Nephron progenitor cell (in vitro differentiated cells): ENCODE measurements around the gene SLC2A2.

Source experiments
- DNase-seq: peaks from one replicate; pipeline ENCODE4 v3.0.0; 2021
- H3K27ac Mint-ChIP-seq: 2 replicates; pipeline ENCODE4 v1.8.0; 2021; ENCODE audit warnings: mild to moderate bottlenecking, moderate library complexity, mixed read lengths
- H3K27me3 Mint-ChIP-seq: 2 replicates; pipeline ENCODE4 v1.8.0; 2021; ENCODE audit warnings: mild to moderate bottlenecking, low read depth, mixed read lengths; ENCODE audit not compliant: poor library complexity
- H3K36me3 Mint-ChIP-seq: 2 replicates; pipeline ENCODE4 v1.8.0; 2021; ENCODE audit warnings: low read depth, mixed read lengths
- H3K4me1 Mint-ChIP-seq: 2 replicates; pipeline ENCODE4 v1.8.0; 2021; ENCODE audit warnings: mixed read lengths
- H3K4me3 Mint-ChIP-seq: 2 replicates; pipeline ENCODE4 v1.8.0; 2021; ENCODE audit warnings: mild to moderate bottlenecking, moderate library complexity, mixed read lengths
- H3K9me3 Mint-ChIP-seq: 2 replicates; pipeline ENCODE4 v1.8.0; 2021; ENCODE audit warnings: mild to moderate bottlenecking, moderate library complexity, mixed read lengths
- CTCF ChIP-seq: fragments of 200-600 bp; sonication (generic); IDR thresholded peaks from 2 replicates; pipeline ENCODE4 v1.5.0; 2021; ENCODE audit warnings: antibody characterized with exemption

Gene SLC2A2

GRCh38 chr3:171055336-171056178 is 29.0 kb upstream of the SLC2A2 start:
- Mint-ChIP-seq H3K27me3 (no peaks in the 10 kb centered on the region), H3K27ac (no peak overlapping the region), H3K4me3 (no peak overlapping the region)

GRCh38 chr3:171054921-171055320 is 28.4 kb upstream of the SLC2A2 start:
- Mint-ChIP-seq H3K27ac (no peak overlapping the region), H3K4me3 (no peak overlapping the region), H3K4me1 (no peaks in the 10 kb centered on the region), H3K9me3 (no peaks in the 10 kb centered on the region), H3K27me3 (no peaks in the 10 kb centered on the region), H3K36me3 (no peaks in the 10 kb centered on the region)
- no peak for DNase-seq
- no peak for TF ChIP-seq CTCF

More at GRCh38 chr3:171055336-171056178, 29.0 kb upstream of the SLC2A2 start:
- Mint-ChIP-seq H3K4me1 (no peaks in the 10 kb centered on the region), H3K9me3 (no peaks in the 10 kb centered on the region), H3K36me3 (no peaks in the 10 kb centered on the region)
- no peak for DNase-seq
- TF ChIP-seq CTCF, result no peak

GRCh38 chr3:171054231-171054630 is 27.7 kb upstream of the SLC2A2 start:
- no peak overlapping the region for H3K4me3 Mint-ChIP-seq
- no peak overlapping the region for H3K27ac Mint-ChIP-seq
- no peaks in the 10 kb centered on the region for H3K9me3 Mint-ChIP-seq
- no peaks in the 10 kb centered on the region for H3K27me3 Mint-ChIP-seq
- no peak for DNase-seq
- no peak for TF ChIP-seq CTCF
- H3K4me1 Mint-ChIP-seq, result no peaks in the 10 kb centered on the region
- H3K36me3 Mint-ChIP-seq, result no peaks in the 10 kb centered on the region

- Mint-ChIP-seq H3K27me3 (no peaks in the 10 kb centered on the region), H3K4me1 (no peaks in the 10 kb centered on the region), H3K9me3 (no peaks in the 10 kb centered on the region), H3K36me3 (no peaks in the 10 kb centered on the region), H3K27ac (no peak overlapping the region), H3K4me3 (no peak overlapping the region)
- peak; percentile 60 for DNase-seq
- TF ChIP-seq CTCF, result peak; percentile 68
Measured at GRCh38 chr3:171049861-171050444, 23.4 kb upstream of the SLC2A2 start.

- TF ChIP-seq CTCF, result no peak
- Mint-ChIP-seq H3K4me1 (no peaks in the 10 kb centered on the region), H3K27ac (no peak overlapping the region), H3K4me3 (no peak overlapping the region), H3K9me3 (no peaks in the 10 kb centered on the region), H3K36me3 (no peaks in the 10 kb centered on the region), H3K27me3 (no peaks in the 10 kb centered on the region)
- DNase-seq, result no peak
Measured at GRCh38 chr3:171046760-171047159, 20.2 kb upstream of the SLC2A2 start.
